ENCODE measurements around the gene EMID1.
"Not testable (repeated sequence)": the region's sequence is repeated elsewhere in the genome, so short reads cannot be mapped to it uniquely, and the experiment has no call there.

EMID1 gene

DNA sequence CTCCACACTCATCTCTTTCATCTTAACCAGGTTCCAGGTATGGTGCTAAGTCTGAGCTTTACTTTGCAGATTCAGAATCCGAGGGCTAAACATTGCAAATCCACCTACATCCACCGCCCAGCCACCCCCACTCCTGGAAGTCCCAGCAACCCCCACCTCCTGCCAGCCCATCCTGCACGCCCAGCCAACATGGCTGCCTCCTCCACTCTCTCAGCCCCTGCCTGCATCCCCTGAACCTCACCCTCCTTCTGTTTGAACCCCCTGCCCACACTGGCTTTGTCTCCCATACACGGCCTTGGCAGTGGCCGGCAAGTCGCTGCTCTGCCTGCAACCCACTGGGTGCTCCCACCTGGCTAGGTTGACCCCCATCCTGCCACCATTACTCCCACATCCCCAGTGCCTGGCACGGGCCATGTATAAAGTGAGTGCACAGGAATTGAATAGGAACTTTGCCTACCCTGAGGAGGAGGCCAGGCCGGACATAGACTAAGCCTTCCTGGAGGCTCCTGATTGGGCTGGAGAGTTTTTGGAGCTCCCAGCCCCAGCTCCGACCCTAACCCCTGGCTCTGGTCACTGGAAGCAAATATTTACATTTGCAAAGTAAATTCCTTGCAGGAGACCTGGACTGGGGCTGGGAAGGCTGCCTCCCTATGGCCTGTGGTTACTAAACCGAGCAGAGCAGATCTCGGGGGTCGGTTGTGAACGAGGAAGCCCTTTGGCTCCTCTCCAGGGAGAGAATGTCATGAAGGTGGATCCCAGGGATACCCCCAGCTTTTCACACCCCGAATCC lies 14.4 kb downstream of the EMID1 start:
- no peak for DNase-seq (ENCODE audit: low spot score in 2 of 2)
- Histone ChIP-seq H3K9me3 (no peaks in the 10 kb centered on the region), H3K4me3 (no peak overlapping the region), H3K36me3 (replicated peaks) (no peaks in the 10 kb centered on the region), H3K27me3 (ENCODE audit: low read depth) (no peaks in the 10 kb centered on the region), H3K4me1 (no peaks in the 10 kb centered on the region)
- in situ Hi-C loops (cut with MboI; ENCODE audit: low sequenced_read_pairs), result no loop called here

GRCh38 chr22:29224121-29224858 lies 18.6 kb downstream of the EMID1 start:
- no peak for DNase-seq (ENCODE audit: low spot score in 2 of 2)
- in situ Hi-C loops (cut with MboI; ENCODE audit: low sequenced_read_pairs), result no loop called here
- Histone ChIP-seq H3K27me3 (ENCODE audit: low read depth) (no peaks in the 10 kb centered on the region), H3K4me3 (no peak overlapping the region), H3K36me3 (replicated peaks) (no peaks in the 10 kb centered on the region), H3K9me3 (no peaks in the 10 kb centered on the region), H3K4me1 (no peaks in the 10 kb centered on the region)

DNA sequence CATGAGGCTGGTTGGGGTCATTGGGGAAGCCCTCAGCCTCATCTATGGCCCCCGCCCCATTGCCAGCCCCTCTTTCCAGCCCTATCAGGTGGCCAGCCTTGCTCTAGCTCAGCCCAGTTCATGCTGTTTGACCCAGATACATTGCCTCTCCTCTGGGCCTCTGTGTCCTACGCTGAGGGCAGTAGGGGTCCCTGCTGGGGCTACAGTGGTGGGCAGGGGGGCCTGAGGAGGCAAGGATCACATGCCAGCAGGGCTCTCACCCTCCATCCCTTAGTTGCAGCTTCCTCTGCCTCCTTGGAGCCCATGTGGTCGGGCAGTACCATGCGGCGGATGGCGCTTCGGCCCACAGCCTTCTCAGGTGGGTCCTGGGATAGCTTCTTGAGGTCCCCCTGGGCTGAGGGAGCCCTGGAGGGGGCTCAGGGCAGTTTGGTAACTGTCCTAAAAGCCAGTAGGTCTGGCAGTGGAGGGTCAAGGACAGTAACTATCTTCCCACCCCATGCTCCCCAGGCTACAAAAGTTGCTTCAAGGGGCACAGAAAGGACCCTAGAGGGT lies 19.2 kb downstream of the EMID1 start:
- H3K4me3 ChIP-seq, result no peak overlapping the region
- in situ Hi-C loops (cut with MboI; ENCODE audit: low sequenced_read_pairs), result no loop called here
- H3K4me1 ChIP-seq, result no peaks in the 10 kb centered on the region
- H3K36me3 ChIP-seq (replicated peaks), result no peaks in the 10 kb centered on the region
- no peaks in the 10 kb centered on the region for H3K27me3 ChIP-seq (ENCODE audit: low read depth)
- H3K9me3 ChIP-seq, result no peaks in the 10 kb centered on the region
- DNase-seq (ENCODE audit: low spot score in 2 of 2), result no peak

GRCh38 chr22:29225422-29226090 lies 19.9 kb downstream of the EMID1 start:
- Histone ChIP-seq H3K27me3 (ENCODE audit: low read depth) (no peaks in the 10 kb centered on the region), H3K4me3 (no peak overlapping the region), H3K36me3 (replicated peaks) (no peaks in the 10 kb centered on the region), H3K9me3 (no peaks in the 10 kb centered on the region), H3K4me1 (no peaks in the 10 kb centered on the region)
- in situ Hi-C loops (cut with MboI; ENCODE audit: low sequenced_read_pairs), result no loop called here
- no peak for DNase-seq (ENCODE audit: low spot score in 2 of 2)

DNA sequence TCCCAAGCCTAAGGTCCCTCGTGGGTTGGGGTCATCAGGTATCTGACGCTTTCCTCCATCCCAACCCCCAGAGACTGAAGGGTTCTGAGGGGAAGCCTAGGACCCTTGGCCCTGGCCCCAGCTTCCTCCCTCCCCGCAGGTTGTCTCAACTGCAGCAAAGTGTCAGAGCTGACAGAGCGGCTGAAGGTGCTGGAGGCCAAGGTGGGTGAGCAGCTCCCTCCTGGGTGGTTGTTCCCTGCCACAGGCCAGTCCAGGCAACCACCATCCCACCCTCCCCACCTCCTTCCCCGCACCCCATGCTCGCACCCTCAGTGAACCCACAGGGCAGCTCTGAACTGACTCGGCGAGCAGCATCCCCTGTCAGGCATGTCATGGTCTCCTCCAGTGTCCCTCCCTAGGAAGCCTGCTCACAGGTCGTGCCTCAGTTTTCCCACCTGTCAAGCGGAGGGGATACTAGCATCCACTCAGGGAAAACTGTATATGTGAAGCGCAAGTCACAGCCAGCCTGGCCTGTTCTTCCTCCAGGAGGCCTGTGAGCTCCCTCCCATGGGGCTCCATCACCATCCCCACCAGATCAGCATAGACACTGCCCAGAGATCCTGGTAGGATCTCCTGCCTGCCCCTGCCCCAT lies 20.8 kb downstream of the EMID1 start:
- no peaks in the 10 kb centered on the region for H3K4me1 ChIP-seq
- DNase-seq (ENCODE audit: low spot score in 2 of 2), result no peak
- H3K36me3 ChIP-seq (replicated peaks), result no peaks in the 10 kb centered on the region
- H3K9me3 ChIP-seq, result no peaks in the 10 kb centered on the region
- no peaks in the 10 kb centered on the region for H3K27me3 ChIP-seq (ENCODE audit: low read depth)
- in situ Hi-C loops (cut with MboI; ENCODE audit: low sequenced_read_pairs), result no loop called here
- no peak overlapping the region for H3K4me3 ChIP-seq

DNA sequence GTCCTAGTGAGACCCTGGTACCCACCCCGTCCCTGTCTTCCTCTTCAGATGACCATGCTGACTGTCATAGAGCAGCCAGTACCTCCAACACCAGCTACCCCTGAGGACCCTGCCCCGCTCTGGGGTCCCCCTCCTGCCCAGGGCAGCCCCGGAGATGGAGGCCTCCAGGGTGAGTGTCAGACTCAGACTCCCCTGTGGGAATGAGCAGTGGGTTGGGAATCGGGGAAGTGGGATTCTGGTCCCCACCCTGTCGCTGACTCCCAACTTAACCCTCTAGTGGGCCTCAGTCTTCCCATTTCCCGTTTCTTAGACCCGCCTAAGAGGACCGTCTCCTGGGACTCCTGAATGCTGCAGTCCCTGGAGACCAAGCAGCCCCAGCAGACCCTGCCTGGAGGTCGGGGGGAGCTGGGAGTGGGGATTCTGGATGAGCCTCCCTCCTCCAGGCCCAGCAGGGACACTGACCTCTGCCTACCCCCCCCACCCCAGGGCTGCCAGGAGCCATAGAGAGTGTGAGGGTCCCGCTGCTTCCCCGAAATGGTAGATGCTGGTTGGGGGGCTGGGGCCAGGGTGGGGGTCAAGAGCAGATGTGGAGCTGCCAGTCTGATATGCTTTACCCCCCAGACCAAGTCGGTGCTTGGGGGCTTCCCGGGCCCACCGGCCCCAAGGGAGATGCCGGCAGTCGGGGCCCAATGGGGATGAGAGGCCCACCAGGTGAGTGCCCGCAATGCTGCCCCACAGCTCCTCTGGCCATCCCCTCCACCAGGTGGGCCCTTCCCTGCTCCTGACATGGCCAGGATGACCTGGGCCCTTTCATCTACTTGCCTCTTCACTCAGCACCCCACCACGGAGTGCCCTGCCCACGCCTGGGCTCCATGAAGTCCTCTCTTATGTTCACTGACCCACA lies 25.5 kb downstream of the EMID1 start:
- no peak overlapping the region for H3K4me3 ChIP-seq
- H3K9me3 ChIP-seq, result no peaks in the 10 kb centered on the region
- H3K36me3 ChIP-seq (replicated peaks), result no peaks in the 10 kb centered on the region
- no peaks in the 10 kb centered on the region for H3K27me3 ChIP-seq (ENCODE audit: low read depth)
- H3K4me1 ChIP-seq, result no peaks in the 10 kb centered on the region
- in situ Hi-C loops (cut with MboI; ENCODE audit: low sequenced_read_pairs), result no loop called here
- DNase-seq (ENCODE audit: low spot score in 2 of 2), result no peak

- in situ Hi-C loops (cut with MboI; ENCODE audit: low sequenced_read_pairs), result no loop called here
- no peaks in the 10 kb centered on the region for H3K27me3 ChIP-seq (ENCODE audit: low read depth)
- no peak overlapping the region for H3K4me3 ChIP-seq
Measured at GRCh38 chr22:29231971-29232959, 26.6 kb downstream of the EMID1 start.

GRCh38 chr22:29233277-29233877 lies 27.7 kb downstream of the EMID1 start:
- in situ Hi-C loops (cut with MboI; ENCODE audit: low sequenced_read_pairs), result no loop called here
- DNase-seq (ENCODE audit: low spot score in 2 of 2), result no peak
- Histone ChIP-seq H3K27me3 (ENCODE audit: low read depth) (no peaks in the 10 kb centered on the region), H3K4me1 (no peaks in the 10 kb centered on the region), H3K9me3 (no peaks in the 10 kb centered on the region), H3K36me3 (replicated peaks) (no peaks in the 10 kb centered on the region), H3K4me3 (no peak overlapping the region)

More at GRCh38 chr22:29231971-29232959, 26.6 kb downstream of the EMID1 start:
- no peak for DNase-seq (ENCODE audit: low spot score in 2 of 2)
- H3K36me3 ChIP-seq (replicated peaks), result no peaks in the 10 kb centered on the region
- H3K4me1 ChIP-seq, result no peaks in the 10 kb centered on the region
- H3K9me3 ChIP-seq, result no peaks in the 10 kb centered on the region

DNA sequence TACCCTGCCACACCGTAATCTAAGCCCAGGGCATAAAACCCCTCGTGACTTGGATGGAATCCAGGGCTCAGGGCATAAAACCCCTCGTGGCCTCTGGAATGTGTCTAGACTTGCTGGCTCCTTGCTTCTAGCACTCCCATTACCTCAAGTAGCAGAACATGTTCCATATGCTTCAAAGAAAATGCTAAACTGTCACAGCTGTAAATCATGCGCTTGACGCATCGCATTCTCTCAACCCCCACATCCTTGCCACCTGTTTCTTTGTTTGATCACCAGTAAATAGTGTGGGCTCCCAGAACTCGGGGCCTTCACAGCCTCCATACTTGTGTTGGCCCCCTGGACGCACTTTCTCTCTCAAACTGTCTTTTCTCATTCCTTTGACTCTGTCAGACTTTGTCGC lies 34.8 kb downstream of the EMID1 start:
- H3K4me3 ChIP-seq; H3K27me3 ChIP-seq (ENCODE audit: low read depth); H3K4me1 ChIP-seq; DNase-seq (ENCODE audit: low spot score in 2 of 2); in situ Hi-C loops (cut with MboI; ENCODE audit: low sequenced_read_pairs); H3K9me3 ChIP-seq; H3K36me3 ChIP-seq (replicated peaks): not testable (repeated sequence)

DNA sequence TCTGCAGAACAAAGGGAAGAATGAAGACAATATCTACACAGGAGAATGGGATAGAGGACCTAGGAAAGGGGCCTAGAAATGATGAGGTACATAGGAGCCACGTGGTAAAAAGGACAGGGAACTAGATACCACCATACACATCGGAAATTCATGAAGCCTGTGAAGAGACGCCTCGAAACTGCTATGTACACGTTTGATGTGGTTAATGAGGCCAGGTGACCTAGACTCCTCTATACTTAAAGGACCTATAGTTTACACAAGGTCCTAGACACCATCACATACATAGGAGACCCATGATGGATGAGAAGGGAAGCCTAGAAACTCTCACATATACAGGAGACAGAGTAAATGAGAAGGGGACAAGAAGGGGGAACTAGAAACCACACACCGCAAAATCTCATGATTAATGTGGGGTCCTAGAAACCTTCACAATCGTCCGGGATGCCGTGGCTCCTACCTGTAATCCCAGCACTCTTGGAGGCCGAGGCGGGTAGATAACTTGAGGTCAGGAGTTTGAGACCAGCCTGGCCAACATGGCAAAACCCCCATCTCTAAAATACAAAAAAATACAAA lies 38.3 kb downstream of the EMID1 start:
- DNase-seq (ENCODE audit: low spot score in 2 of 2), result no peak
- Histone ChIP-seq H3K4me1 (no peaks in the 10 kb centered on the region), H3K36me3 (replicated peaks) (no peaks in the 10 kb centered on the region), H3K9me3 (peaks cover 2% of the 10 kb centered on the region; the same call in 1 of the 2 replicates), H3K27me3 (ENCODE audit: low read depth) (no peaks in the 10 kb centered on the region), H3K4me3 (no peak overlapping the region)
- in situ Hi-C loops (cut with MboI; ENCODE audit: low sequenced_read_pairs), result no loop called here

- no peaks in the 10 kb centered on the region for H3K27me3 ChIP-seq (ENCODE audit: low read depth)
- in situ Hi-C loops (cut with MboI; ENCODE audit: low sequenced_read_pairs), result loop anchor here (5.0 kb wide), 1 partner anchor 393 kb away; no protein-coding TSS in a partner anchor
- H3K4me3 ChIP-seq, result no peak overlapping the region
- DNase-seq (ENCODE audit: low spot score in 2 of 2), result no peak
- H3K9me3 ChIP-seq, result no peaks in the 10 kb centered on the region; the same call in 1 of the 2 replicates
- H3K36me3 ChIP-seq (replicated peaks), result no peaks in the 10 kb centered on the region
- H3K4me1 ChIP-seq, result no peaks in the 10 kb centered on the region
Measured at GRCh38 chr22:29244785-29245625, 39.3 kb downstream of the EMID1 start.
